Measurements from ENCODE around the gene NUP37.
"Not testable (repeated sequence)": the region's sequence is repeated elsewhere in the genome, so short reads cannot be mapped to it uniquely, and the experiment has no call there.

NUP37 gene

GRCh38 chr12:102110782-102111181, 9.1 kb downstream of the NUP37 start:
- Mint-ChIP-seq H3K36me3 (peaks cover 42% of the 10 kb centered on the region), H3K4me1 (peaks cover 14% of the 10 kb centered on the region), H3K27me3 (no peaks in the 10 kb centered on the region)

GRCh38 chr12:102107970-102108369, 11.9 kb downstream of the NUP37 start:
- Mint-ChIP-seq H3K4me1 (peaks cover 14% of the 10 kb centered on the region), H3K27ac (no peak overlapping the region), H3K27me3 (no peaks in the 10 kb centered on the region), H3K4me3 (no peak overlapping the region), H3K9me3 (no peaks in the 10 kb centered on the region), H3K36me3 (peaks cover 53% of the 10 kb centered on the region)

More at GRCh38 chr12:102110782-102111181, 9.1 kb downstream of the NUP37 start:
- Mint-ChIP-seq H3K4me3 (no peak overlapping the region), H3K9me3 (no peaks in the 10 kb centered on the region), H3K27ac (no peak overlapping the region)

- Mint-ChIP-seq H3K9me3 (no peaks in the 10 kb centered on the region), H3K4me1 (peaks cover 14% of the 10 kb centered on the region), H3K4me3 (no peak overlapping the region), H3K36me3 (peaks cover 55% of the 10 kb centered on the region), H3K27me3 (no peaks in the 10 kb centered on the region), H3K27ac (no peak overlapping the region)
Observed at GRCh38 chr12:102106905-102107304, 13.0 kb downstream of the NUP37 start.

GRCh38 chr12:102096855-102097254, 23.1 kb downstream of the NUP37 start:
- no peak overlapping the region for H3K4me3 Mint-ChIP-seq
- H3K9me3 Mint-ChIP-seq, result no peaks in the 10 kb centered on the region
- H3K27me3 Mint-ChIP-seq, result no peaks in the 10 kb centered on the region
- H3K4me1 Mint-ChIP-seq, result peaks cover 5% of the 10 kb centered on the region
- peaks cover 14% of the 10 kb centered on the region for H3K36me3 Mint-ChIP-seq
- no peak overlapping the region for H3K27ac Mint-ChIP-seq

- Mint-ChIP-seq H3K9me3 (no peaks in the 10 kb centered on the region), H3K4me3 (no peak overlapping the region)
Observed at GRCh38 chr12:102095677-102096263, 24.1 kb downstream of the NUP37 start.

GRCh38 chr12:102093319-102093718, 26.6 kb downstream of the NUP37 start:
- peaks cover 17% of the 10 kb centered on the region for H3K36me3 Mint-ChIP-seq
- H3K27ac Mint-ChIP-seq, result no peak overlapping the region

More at GRCh38 chr12:102095677-102096263, 24.1 kb downstream of the NUP37 start:
- Mint-ChIP-seq H3K27ac (no peak overlapping the region), H3K27me3 (no peaks in the 10 kb centered on the region), H3K4me1 (peaks cover 5% of the 10 kb centered on the region), H3K36me3 (peaks cover 15% of the 10 kb centered on the region)

GRCh38 chr12:102089228-102089835, 30.6 kb downstream of the NUP37 start:
- not testable (repeated sequence) for H3K9me3 Mint-ChIP-seq, H3K4me1 Mint-ChIP-seq, H3K27ac Mint-ChIP-seq, H3K27me3 Mint-ChIP-seq, H3K4me3 Mint-ChIP-seq
- H3K36me3 Mint-ChIP-seq, result peaks cover 17% of the 10 kb centered on the region

More at GRCh38 chr12:102093319-102093718, 26.6 kb downstream of the NUP37 start:
- Mint-ChIP-seq H3K27me3 (no peaks in the 10 kb centered on the region), H3K4me1 (peaks cover 5% of the 10 kb centered on the region), H3K9me3 (no peaks in the 10 kb centered on the region), H3K4me3 (no peak overlapping the region)

- H3K4me1 Mint-ChIP-seq, result no peaks in the 10 kb centered on the region
- no peak overlapping the region for H3K27ac Mint-ChIP-seq
- no peaks in the 10 kb centered on the region for H3K9me3 Mint-ChIP-seq
- peaks cover 28% of the 10 kb centered on the region for H3K36me3 Mint-ChIP-seq
- H3K27me3 Mint-ChIP-seq, result no peaks in the 10 kb centered on the region
- no peak overlapping the region for H3K4me3 Mint-ChIP-seq
Observed at GRCh38 chr12:102080842-102081241, 39.1 kb downstream of the NUP37 start.

GRCh38 chr12:102072092-102072491, 47.8 kb downstream of the NUP37 start:
- H3K36me3 Mint-ChIP-seq, H3K4me3 Mint-ChIP-seq, H3K4me1 Mint-ChIP-seq, H3K27me3 Mint-ChIP-seq, H3K9me3 Mint-ChIP-seq, H3K27ac Mint-ChIP-seq: not testable (repeated sequence)

GRCh38 chr12:102069707-102070106, 50.2 kb downstream of the NUP37 start:
- H3K9me3 Mint-ChIP-seq, result no peaks in the 10 kb centered on the region
- no peaks in the 10 kb centered on the region for H3K36me3 Mint-ChIP-seq
- H3K27me3 Mint-ChIP-seq, result peaks cover 1% of the 10 kb centered on the region
- H3K27ac Mint-ChIP-seq, result no peak overlapping the region
- H3K4me1 Mint-ChIP-seq, result no peaks in the 10 kb centered on the region
- H3K4me3 Mint-ChIP-seq, result no peak overlapping the region

- no peaks in the 10 kb centered on the region for H3K36me3 Mint-ChIP-seq
- H3K27me3 Mint-ChIP-seq, result peaks cover 1% of the 10 kb centered on the region
- H3K27ac Mint-ChIP-seq, result no peak overlapping the region
- no peaks in the 10 kb centered on the region for H3K9me3 Mint-ChIP-seq
- H3K4me3 Mint-ChIP-seq, result no peak overlapping the region
- H3K4me1 Mint-ChIP-seq, result no peaks in the 10 kb centered on the region
Observed at GRCh38 chr12:102067574-102068258, 52.2 kb downstream of the NUP37 start.

GRCh38 chr12:102064476-102064875, 55.4 kb downstream of the NUP37 start:
- Mint-ChIP-seq H3K4me3 (no peak overlapping the region), H3K36me3 (no peaks in the 10 kb centered on the region), H3K4me1 (peaks cover 23% of the 10 kb centered on the region), H3K9me3 (no peaks in the 10 kb centered on the region), H3K27ac (no peak overlapping the region), H3K27me3 (peaks cover 1% of the 10 kb centered on the region)

- Mint-ChIP-seq H3K27ac (no peak overlapping the region), H3K36me3 (peaks cover 6% of the 10 kb centered on the region), H3K27me3 (peaks cover 1% of the 10 kb centered on the region), H3K4me1 (peaks cover 36% of the 10 kb centered on the region), H3K9me3 (no peaks in the 10 kb centered on the region), H3K4me3 (no peak overlapping the region)
Observed at GRCh38 chr12:102063069-102063468, 56.8 kb downstream of the NUP37 start.

GRCh38 chr12:102062419-102062806, 57.5 kb downstream of the NUP37 start:
- Mint-ChIP-seq H3K4me3 (peak overlapping the region; percentile 98), H3K36me3 (peaks cover 11% of the 10 kb centered on the region), H3K9me3 (no peaks in the 10 kb centered on the region), H3K27ac (no peak overlapping the region), H3K4me1 (peaks cover 43% of the 10 kb centered on the region), H3K27me3 (peaks cover 1% of the 10 kb centered on the region)

- H3K4me1 Mint-ChIP-seq, result peaks cover 49% of the 10 kb centered on the region
- peaks cover 1% of the 10 kb centered on the region for H3K27me3 Mint-ChIP-seq
- H3K36me3 Mint-ChIP-seq, result peaks cover 13% of the 10 kb centered on the region
- peak within 1 kb of the TSS; percentile 97 for H3K27ac Mint-ChIP-seq
- no peaks in the 10 kb centered on the region for H3K9me3 Mint-ChIP-seq
- H3K4me3 Mint-ChIP-seq, result peak within 1 kb of the TSS; percentile 98
Observed at GRCh38 chr12:102061560-102062418, 58.1 kb downstream of the NUP37 start, which contains the start of gene WASHC3. TSS of gene WASHC3 (minus strand) at chr12:102061991. CDS start at chr12:102061962, 29 bp downstream.
